PC-9 (cell line): ENCODE results near the gene FERMT3.

Experiments
- EZH2 ChIP-seq: fragments of 200-600 bp; sonication (generic); IDR thresholded peaks from 2 replicates; pipeline ENCODE4 v1.8.0; 2017; ENCODE audit warnings: antibody characterized with exemption, low read depth
- TF ChIP-seq, protein P1 (sequence below): fragments of 200-600 bp; sonication (generic); conservative IDR thresholded peaks from 2 replicates; pipeline ENCODE4 v1.6.1; 2017; ENCODE audit warnings: mixed run types, antibody characterized with exemption, mild to moderate bottlenecking, moderate library complexity

DNA sequence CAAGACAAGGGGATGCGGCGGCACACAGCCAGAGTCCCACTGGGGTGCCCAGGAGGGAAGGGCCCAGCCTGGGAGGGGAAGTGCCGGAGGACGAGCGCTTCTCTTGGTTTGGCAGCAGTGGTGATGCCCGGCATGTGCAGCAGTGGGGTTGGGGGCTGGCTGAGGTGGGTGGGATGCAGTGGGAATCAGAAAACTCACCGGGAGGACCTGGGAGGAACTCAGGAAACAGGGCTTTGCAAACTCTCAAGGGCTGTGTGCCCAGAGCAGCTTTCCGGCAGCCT lies 3.0 kb downstream of the FERMT3 start:
- TF ChIP-seq, protein P1, sequence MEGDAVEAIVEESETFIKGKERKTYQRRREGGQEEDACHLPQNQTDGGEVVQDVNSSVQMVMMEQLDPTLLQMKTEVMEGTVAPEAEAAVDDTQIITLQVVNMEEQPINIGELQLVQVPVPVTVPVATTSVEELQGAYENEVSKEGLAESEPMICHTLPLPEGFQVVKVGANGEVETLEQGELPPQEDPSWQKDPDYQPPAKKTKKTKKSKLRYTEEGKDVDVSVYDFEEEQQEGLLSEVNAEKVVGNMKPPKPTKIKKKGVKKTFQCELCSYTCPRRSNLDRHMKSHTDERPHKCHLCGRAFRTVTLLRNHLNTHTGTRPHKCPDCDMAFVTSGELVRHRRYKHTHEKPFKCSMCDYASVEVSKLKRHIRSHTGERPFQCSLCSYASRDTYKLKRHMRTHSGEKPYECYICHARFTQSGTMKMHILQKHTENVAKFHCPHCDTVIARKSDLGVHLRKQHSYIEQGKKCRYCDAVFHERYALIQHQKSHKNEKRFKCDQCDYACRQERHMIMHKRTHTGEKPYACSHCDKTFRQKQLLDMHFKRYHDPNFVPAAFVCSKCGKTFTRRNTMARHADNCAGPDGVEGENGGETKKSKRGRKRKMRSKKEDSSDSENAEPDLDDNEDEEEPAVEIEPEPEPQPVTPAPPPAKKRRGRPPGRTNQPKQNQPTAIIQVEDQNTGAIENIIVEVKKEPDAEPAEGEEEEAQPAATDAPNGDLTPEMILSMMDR: no peak
- no peak for TF ChIP-seq EZH2
